Measurements from ENCODE around the gene CYP21A2.
"Not testable (repeated sequence)": the region's sequence is repeated elsewhere in the genome, so short reads cannot be mapped to it uniquely, and the experiment has no call there.

The CYP21A2 gene

DNA sequence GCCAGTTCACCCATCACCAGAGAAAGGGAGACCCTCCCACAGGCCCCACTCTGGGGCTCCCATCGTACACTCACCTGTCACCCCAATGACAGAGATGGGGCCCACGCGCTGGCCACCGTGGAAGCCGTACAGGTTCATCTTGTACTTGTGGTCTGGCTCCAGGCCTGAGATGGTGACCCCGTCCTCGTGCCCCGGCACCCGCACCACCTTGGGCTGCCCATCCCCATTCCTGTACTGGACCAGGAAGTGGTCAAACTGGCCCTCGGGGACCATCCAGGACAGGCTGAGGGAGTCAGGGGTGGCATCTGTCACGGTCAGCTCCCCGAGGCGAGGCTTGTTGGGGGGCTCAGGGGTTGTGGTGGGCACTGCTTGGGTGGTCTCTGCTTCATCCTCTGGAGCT lies 15.1 kb downstream of the CYP21A2 start:
- DNase-seq (ENCODE audit: low read depth in 3 of 3), result not testable (repeated sequence)

DNA sequence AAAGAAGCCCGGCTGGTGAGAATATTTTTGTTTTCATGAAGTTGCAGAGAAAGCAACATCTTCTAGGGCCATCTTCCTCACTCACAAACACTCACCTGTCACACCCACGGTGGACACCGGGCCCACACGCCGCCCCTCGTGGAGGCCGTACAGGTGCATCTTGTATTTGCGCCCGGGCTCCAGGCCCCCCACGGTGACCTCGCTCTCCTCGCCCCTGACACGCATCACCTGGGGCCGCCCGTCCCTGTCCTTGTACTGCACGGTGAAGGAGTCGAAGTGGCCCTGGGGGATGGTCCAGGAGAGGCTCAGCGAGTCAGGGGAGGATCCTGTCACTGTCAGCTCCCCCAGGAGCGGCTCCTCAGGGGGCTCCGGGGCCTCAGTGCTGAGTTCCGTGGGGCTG lies 17.5 kb downstream of the CYP21A2 start:
- not testable (repeated sequence) for DNase-seq (ENCODE audit: low read depth in 3 of 3)

GRCh38 chr6:32056254-32056653 lies 18.0 kb downstream of the CYP21A2 start:
- DNase-seq (ENCODE audit: low read depth in 3 of 3), result no peak

GRCh38 chr6:32057966-32058365 lies 19.8 kb downstream of the CYP21A2 start:
- no peak for DNase-seq (ENCODE audit: low read depth in 3 of 3)

DNA sequence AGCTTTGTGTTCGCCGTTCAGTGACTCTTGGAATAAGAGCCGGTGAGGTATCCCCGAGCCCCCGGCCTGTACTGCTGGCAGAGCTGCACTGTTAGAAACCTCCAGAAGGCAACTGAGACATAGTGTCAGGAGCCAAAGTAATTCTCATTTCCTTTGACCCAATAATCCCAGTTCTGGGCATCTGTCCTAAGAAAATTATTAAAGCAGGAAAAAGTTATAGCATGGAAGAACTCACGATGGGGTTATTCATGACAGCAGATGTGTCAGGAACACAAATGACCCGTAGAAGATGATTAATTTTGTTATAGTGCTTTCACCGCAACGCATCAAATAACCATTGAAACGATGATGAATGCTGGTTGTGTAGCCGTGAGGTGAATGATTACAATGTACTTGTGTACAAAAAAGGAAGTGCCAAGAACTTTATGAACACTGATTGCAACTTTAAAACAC lies 20.3 kb downstream of the CYP21A2 start:
- no peak for DNase-seq (ENCODE audit: low read depth in 3 of 3)

GRCh38 chr6:32060966-32061655 lies 22.9 kb downstream of the CYP21A2 start:
- no peak for DNase-seq (ENCODE audit: low read depth in 3 of 3)

DNA sequence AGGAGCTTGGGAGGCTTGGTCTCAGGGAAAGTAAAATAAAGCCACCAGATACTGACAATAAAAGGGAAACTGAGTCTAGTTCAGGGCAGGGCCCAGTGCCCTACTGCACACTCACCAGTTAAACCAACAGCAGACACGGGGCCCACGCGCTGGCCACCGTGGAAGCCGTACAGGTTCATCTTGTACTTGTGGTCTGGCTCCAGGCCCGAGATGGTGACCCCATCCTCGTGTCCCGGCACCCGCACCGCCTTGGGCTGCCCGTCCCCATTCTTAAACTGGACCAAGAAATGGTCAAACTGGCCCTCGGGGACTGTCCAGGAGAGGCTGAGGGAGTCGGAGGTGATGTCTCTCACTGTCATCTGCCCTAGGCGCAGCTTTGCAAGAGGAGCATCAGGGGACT lies 26.5 kb downstream of the CYP21A2 start:
- DNase-seq (ENCODE audit: low read depth in 3 of 3), result no peak

- not testable (repeated sequence) for DNase-seq (ENCODE audit: low read depth in 3 of 3)
These were observed 29.3 kb downstream of the CYP21A2 start for GRCh38 chr6:32067521-32067920.

DNA sequence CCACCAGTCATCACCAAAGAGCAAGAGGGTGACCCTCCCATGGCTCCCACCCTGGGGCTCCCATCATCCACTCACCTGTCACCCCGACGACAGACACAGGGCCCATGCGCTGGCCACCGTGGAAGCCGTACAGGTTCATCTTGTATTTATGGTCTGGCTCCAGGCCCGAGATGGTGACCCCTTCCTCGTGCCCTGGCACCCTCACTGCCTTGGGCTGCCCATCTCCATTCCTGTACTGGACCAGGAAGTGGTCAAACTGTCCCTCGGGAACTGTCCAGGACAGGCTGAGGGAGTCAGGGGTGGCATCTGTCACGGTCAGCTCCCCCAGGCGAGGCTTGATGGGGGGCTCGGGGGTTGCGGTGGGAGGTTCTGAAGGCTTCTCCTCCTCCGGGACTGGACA lies 30.1 kb downstream of the CYP21A2 start:
- DNase-seq (ENCODE audit: low read depth in 3 of 3), result not testable (repeated sequence)

DNA sequence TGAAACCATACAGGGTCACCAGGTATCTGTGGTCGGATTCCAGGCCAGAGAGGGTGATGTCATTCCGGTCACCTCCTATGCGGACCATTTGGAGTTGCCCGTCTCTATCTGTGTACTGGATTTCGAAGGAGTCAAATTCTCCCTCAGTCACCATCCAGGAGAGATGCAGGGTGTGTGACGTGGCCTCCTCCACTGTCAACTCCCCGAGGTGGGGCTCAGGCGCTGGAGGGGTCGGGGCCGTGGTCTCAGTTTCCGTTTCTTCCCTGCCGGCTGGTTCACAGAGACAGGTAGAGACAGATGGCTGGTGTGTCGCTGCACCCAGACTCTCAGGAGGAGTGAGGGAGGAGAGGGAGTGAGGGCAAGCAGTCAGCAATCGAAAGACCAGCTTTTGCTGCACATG lies 30.7 kb downstream of the CYP21A2 start:
- no peak for DNase-seq (ENCODE audit: low read depth in 3 of 3)

DNA sequence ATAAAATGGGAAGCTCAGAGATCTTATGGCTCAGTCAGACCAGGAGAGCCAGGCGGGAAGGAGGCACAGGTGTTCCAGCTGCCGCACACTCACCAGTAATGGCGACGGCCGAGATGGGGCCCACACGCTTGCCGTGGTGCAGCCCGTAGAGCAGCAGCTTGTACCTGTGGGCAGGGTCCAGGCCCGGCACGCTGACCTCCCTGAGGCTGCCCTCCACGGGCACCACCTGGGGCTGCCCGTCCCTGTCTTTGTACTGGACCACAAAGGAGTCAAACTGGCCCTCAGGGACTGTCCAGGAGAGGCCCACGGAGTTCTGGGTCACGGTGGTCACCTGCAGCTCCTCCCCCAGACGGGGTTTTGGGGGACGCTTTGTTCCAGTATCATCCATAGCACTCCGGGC lies 31.2 kb downstream of the CYP21A2 start:
- DNase-seq (ENCODE audit: low read depth in 3 of 3), result no peak

GRCh38 chr6:32069878-32070515 lies 31.8 kb downstream of the CYP21A2 start:
- DNase-seq (ENCODE audit: low read depth in 3 of 3), result no peak

- DNase-seq (ENCODE audit: low read depth in 3 of 3), result no peak
These were observed 32.8 kb downstream of the CYP21A2 start for GRCh38 chr6:32070814-32071543.

GRCh38 chr6:32073101-32073500 lies 34.9 kb downstream of the CYP21A2 start:
- no peak for DNase-seq (ENCODE audit: low read depth in 3 of 3)

DNA sequence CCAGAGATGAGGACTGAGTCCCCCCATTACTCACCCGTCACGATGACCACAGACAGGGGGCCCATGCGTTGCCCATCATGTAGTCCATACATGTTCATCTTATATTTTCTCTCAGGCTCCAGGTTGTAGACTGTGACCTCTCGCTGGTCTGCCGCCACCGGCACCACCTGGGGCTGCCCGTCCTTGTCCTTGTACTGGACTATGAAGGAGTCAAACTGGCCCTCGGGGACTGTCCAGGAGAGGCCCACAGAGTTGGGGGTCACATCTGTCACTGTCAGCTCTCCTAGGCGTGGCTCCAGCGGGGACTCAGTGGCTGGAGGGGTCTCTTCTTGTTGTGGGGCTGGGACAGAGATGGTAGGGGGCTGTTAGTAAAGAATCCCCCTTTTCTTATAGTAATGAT lies 35.4 kb downstream of the CYP21A2 start:
- DNase-seq (ENCODE audit: low read depth in 3 of 3), result no peak

DNA sequence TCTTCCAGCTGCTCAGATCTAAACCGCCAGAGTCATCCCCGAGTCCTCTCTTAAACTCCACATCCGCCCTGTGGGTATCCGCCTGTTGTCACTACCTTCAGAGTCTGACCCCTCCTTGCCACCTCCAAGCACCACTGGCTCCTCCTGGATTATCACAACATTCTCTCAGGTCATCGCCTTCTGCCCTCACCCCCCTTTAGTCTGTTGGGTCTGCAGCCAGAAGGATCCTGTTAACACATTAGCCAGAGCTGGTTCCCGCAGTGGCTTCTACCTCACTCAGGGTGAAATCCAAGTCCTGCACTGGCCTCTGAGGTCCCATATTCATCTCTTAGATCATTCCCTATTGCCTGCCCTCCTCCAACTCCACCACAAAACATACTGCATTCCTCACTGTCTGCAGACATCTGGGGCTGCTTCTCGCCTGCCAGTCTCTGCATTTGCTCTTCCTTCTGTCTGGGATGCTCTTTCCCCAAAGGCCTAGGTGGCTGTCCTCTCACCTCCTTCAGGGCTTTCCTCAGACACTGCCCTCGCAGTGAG lies 36.8 kb downstream of the CYP21A2 start:
- no peak for DNase-seq (ENCODE audit: low read depth in 3 of 3)

DNA sequence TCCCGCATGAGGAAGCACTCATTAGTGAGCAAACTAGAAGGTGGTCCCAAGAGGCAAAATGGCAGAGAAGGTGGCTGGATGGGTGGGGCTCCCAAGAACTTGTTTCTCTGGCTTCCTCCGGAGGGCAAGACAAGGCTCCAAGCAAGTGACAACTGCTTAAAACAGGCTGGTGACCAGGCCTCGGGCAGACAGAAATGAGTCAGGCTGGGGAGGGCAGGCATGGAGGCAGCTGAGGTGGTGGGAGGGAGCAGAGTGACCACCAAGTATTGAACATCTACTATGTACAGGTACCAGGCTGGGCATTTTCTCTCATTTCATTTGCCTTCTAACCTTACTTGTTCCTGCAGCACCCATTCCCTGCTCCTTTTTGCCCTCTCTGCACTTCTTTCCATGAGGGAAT lies 37.6 kb downstream of the CYP21A2 start:
- no peak for DNase-seq (ENCODE audit: low read depth in 3 of 3)

GRCh38 chr6:32076321-32076809 lies 38.1 kb downstream of the CYP21A2 start:
- no peak for DNase-seq (ENCODE audit: low read depth in 3 of 3)

DNA sequence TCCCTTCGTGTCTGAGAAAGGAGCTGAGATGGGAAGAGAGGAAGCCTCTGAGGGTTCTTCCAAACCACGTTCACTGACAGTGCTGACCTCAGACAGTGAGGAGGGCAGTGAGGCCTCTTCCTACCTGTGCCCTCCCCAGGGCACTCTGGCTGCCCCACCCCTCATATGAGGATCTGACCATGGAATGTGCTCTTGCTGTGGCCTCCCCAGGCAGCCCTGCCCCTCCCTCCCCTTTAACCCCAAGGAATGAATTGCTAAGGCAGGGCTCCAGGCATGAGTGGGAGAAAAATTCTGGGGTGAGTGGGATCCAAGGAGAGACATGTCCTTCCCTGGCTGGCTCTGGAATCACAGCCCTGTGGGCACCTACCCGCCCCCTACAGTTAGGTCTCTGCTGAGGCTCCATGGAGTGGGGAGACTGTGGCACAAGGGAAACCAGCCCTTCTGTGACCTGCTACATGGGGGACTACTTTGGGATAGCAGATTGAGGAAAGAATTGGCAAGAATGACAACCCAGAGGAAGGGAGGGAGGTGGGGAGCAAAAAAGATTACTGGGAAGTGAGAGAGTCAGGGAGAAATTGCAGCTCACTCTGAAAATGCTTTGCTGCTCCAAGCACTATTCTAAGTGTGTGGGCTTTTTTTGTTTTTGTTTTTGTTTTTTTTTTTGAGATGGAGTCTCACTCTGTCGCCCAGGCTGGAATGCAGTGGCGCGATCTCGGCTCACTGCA lies 41.5 kb downstream of the CYP21A2 start:
- DNase-seq (ENCODE audit: low read depth in 3 of 3), result no peak

- DNase-seq (ENCODE audit: low read depth in 3 of 3), result no peak
These were observed 43.2 kb downstream of the CYP21A2 start for GRCh38 chr6:32081168-32081990.

GRCh38 chr6:32082478-32082877 lies 44.3 kb downstream of the CYP21A2 start:
- no peak for DNase-seq (ENCODE audit: low read depth in 3 of 3)

Measured in stimulated activated CD4-positive, alpha-beta T cell treated with anti-CD3 and anti-CD28 coated beads, TNF-alpha, amount 100 ng/mL, for 24 hours (primary cell).